HG02852 (cell line): ENCODE results near the gene CFAP157.

Experiments
- ATAC-seq: cut with Tn5 transposase; IDR thresholded peaks from one replicate; pipeline ENCODE4 v1.9.1; 2021; ENCODE audit warnings: mild to moderate bottlenecking, moderate library complexity; ENCODE audit not compliant: unreplicated experiment

The CFAP157 gene

GRCh38 chr9:127692071-127692470 lies 14.7 kb upstream of the CFAP157 start:
- no peak for ATAC-seq

DNA sequence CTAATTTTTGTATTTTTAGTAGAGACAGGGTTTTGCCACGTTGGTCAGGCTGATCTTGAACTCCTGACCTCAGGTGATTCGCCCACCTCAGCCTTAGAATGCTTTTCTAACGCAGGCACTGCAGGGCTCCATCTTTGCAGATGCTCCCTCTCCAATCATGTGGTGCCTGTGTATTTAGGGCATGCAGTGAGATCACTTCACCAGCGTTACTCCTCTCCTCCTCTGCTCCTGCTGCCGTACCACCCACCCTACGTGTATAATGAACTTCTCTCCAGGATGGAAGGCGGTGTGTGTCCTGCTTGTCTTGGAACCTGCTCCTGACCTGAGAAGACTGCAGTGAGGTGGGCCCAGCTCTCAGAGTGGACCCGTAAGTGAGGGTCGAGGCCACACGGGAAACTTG lies 13.6 kb upstream of the CFAP157 start:
- no peak for ATAC-seq

GRCh38 chr9:127693697-127694096 lies 13.1 kb upstream of the CFAP157 start:
- ATAC-seq, result no peak

GRCh38 chr9:127694890-127695720 lies 11.7 kb upstream of the CFAP157 start:
- no peak for ATAC-seq

GRCh38 chr9:127697575-127697974 lies 9.2 kb upstream of the CFAP157 start:
- ATAC-seq, result no peak

DNA sequence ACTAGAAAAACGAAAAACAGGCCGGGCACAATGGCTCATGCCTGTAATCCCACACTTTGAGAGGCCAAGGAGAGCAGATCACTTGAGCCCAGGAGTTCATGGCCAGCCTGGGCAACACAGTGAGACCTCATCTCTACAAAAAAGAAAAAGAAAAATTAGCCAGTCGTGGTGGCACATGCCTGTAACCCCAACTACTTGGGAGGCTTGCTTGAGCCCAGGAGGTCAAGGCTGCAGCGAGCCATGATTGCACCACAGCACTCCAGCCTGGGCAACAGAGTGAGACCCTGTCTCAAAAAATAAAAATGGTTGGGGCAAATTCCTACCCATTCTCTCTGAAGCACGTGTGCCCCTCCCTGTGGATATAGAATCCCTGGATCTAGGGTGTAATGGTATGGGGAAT lies 8.4 kb upstream of the CFAP157 start:
- no peak for ATAC-seq

DNA sequence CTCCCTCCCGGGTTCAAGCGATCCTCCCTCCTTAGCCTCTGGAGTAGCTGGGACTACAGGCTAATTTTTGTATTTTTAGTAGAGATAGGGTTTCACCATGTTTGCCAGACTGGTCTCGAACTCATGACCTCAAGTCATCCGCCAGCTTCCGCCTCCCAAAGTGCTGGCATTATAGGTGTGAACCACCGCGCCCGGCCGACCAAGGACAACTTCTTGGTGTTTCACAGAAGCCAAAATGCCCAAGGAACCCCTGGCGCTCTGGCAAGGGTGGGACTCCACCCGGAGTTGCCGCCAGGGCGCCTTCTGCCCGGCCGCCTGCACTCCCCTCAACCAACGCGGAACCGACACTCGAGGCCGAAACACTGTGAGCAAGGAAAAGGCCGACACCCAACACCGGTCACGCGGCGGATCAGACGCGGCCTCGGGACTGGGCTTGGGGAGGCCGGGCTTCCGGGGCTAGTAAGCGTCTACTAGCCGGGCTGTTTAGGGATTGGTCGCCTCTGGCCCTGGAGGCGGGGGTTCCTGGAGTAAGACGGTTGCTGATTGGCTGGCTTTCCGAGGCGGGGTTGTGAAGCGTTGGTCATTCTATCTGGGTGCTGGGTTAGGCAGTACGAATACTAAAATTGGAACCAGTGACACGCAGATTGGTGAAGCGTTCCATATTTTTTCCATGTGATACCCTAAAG lies 7.7 kb upstream of the CFAP157 start:
- ATAC-seq, result peak; percentile 91

DNA sequence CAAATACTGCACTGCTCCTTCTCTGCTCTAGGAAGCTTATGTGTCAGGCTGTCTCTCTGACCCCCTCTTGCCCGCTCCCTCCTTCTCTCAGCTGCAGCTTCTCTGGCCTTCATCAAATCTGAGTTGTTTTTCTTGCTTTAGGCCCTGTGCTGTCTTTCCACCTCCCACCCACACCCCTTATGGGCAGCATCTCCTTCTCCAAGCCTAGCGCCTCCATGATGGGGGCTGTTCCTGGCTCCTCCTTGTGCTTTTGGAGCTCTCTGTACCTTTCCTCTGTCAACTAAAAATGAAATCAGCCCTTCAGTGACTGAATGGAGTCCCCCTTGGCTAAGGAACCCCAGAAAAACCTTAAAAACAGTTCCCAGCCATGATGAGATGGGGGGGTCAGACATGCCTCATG lies 6.6 kb upstream of the CFAP157 start:
- ATAC-seq, result no peak

- ATAC-seq, result no peak
These were observed 6.1 kb upstream of the CFAP157 start for GRCh38 chr9:127700594-127701255.

- no peak for ATAC-seq
These were observed 3.4 kb upstream of the CFAP157 start for GRCh38 chr9:127703289-127703946.

- no peak for ATAC-seq
These were observed 1.0 kb upstream of the CFAP157 start for GRCh38 chr9:127705577-127706379.

GRCh38 chr9:127707766-127708165 lies 978 bp downstream of the CFAP157 start:
- ATAC-seq, result no peak

GRCh38 chr9:127708952-127709587 lies 2.3 kb downstream of the CFAP157 start:
- ATAC-seq, result no peak

DNA sequence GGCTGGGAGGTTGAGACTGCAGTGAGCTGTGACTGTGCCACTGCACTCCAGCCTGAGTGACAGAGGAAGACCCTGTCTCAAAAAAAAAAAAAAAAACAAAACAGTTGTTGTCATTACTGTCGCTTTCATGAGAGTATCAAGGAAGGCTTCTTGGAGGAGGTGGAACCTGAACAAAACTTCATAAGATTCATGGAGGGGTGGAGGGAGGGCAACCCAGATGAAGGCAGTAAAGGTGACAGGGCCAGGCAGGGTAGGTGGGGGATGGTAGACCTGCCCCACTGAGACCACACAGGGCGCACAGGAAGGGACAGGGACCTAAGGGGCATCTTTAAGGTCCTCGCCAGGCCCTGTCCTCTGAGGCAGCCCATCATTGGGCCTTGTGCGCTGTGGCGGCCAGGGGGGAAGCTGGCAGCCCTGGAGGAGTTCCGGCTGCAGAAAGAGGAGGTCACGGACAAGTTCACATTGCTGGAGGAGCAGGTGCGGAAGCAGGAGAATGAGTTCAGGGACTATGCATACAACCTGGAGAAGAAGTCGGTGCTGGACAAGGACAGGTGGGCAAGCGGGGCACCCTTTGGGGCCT lies 3.5 kb downstream of the CFAP157 start:
- ATAC-seq, result no peak

DNA sequence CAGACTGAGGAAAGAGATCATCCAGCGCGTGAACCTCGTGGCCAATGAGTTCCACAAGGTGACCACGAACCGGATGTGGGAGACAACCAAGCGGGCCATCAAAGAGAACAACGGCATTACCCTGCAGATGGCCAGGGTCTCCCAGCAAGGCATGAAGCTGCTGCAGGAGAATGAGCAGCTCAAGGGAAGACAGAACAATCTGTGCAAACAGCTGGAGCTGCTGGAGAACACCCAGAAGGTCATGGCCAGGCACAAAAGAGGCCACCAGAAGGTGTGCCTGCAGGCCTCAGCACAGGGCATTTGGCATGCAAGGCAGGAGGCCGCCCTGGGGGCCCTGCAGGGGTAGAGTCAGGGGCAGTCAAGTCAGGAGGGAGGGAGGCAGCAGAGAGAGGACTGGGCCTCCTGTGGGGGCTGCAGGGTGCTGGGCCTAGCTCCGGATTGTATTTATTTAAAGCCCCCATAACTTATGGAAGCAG lies 4.5 kb downstream of the CFAP157 start:
- ATAC-seq, result no peak

- ATAC-seq, result no peak
These were observed 5.1 kb downstream of the CFAP157 start for GRCh38 chr9:127711831-127712274.

DNA sequence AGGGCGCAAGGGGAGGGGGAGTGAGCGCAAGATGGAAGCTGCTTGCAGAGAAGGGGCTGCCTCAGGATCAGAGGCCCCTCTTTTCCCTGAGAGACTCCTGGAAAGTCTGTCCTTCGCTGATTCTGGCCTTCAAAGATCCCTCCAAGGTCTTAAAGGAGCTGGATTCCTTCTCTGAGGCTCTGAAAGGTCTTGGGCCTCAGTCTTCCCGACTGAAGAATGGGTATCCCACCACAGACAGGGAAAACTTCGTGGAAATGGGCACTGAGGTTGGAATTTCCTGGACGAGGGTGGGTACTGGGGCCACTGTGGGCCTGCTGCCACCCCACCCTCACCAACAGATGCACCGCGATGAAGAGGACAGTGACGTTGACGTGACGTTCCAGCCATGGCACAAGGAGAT lies 5.6 kb downstream of the CFAP157 start:
- no peak for ATAC-seq

DNA sequence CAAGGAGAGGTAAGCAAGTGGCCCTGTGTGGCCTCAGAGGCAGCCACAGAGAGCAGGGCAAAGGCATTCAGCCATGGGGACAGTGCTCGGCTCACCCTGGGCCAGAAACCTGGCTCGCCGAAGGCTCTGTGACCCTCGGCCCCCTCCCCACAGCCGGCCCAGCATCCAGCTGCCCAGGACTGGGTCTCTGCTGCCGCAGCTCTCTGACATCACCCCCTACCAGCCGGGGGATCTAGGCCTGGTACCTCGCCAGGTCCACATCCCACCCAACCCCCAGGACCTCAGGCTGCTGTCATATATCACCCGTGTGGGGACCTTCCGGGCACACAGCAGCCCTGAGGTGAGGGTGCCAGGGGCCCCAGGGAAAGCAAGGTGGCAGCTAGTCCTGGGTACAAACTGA lies 6.1 kb downstream of the CFAP157 start:
- ATAC-seq, result no peak

GRCh38 chr9:127714020-127714750 lies 7.4 kb downstream of the CFAP157 start:
- ATAC-seq, result no peak
